GM19467 (cell line): Measurements from ENCODE around the gene TMEM203.

Experiments used
- ATAC-seq: cut with Tn5 transposase; IDR thresholded peaks from one replicate; pipeline ENCODE4 v1.9.1; 2021; ENCODE audit warnings: mild to moderate bottlenecking, moderate library complexity; ENCODE audit not compliant: unreplicated experiment

TMEM203 gene

DNA sequence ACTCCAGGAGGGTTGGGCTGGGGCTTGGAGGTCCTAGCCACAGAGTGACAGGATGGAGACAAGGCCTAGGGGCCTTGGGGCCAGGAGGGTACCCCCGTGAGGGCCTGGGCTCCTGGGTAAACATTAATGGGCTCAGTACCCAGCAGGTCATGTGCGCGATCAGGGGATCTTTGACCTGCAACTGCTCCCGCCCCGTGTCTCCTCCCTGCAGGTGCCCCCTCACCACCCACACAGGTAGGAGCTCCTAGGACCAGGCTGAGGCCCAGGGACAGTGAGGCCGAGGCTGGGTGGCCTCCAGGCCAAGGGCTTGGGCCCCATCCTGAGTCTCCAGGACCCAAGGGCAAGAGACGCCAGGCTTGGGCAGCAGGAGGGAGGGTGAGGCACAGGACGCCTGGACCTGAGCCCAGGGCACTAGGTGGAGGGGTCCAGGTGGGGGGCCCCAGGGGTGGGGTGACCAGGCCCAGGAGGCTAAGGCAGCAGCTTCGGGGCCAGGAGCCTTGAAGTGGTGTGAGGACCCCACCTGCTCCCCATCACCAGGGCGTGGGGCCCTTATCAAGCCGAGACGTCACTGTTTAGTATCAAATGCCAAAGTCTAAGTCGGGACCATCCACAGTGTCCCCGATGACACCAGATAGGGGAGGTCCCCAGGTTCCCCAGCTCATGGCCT is 25.4 kb upstream of the TMEM203 start, which contains the start of gene SLC34A3:
TSS of gene SLC34A3 (plus strand) at position 197 of the 667 bp plus-strand sequence. CDS start 802 bp downstream, outside the sequence.
- no peak for ATAC-seq

DNA sequence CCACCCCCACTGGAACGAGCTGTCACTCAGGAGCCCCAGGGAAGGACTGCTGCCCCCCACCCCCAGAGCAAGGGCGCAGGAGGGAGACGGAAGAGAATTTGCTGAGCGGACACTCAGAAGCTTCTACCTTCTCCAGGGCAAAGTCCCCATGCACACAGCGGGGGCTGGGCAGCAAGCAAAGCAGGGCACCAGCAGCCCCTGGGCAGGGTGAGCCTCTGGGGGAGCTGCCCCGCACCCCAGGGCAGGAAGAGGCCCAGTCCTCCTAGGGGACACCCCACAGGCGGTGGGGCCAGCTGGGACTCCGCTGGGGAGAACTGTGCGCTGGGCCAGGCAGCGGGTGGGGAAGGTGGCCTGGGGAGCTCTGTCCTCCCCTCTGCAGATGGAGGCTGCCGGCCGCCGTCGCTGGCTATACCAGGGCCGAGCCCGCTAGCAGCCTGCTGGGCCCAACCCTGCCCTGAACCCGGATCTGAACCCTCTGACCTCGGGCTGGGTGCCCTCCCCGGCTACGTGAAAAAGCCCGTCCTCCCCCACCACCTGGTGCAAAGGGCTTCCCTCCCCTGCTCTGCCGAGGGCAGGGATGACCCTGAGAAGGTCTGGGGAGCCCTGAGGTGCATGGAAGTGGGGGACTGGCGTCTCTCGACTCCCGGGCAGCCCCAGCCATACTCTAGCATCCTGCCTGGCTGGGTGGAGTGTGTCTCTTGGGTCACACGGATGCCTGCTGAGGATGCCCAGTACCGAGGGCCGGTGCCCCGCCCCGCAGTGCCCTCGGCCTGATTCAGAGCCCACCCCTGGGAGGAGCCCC is 24.7 kb upstream of the TMEM203 start:
- ATAC-seq: no peak

DNA sequence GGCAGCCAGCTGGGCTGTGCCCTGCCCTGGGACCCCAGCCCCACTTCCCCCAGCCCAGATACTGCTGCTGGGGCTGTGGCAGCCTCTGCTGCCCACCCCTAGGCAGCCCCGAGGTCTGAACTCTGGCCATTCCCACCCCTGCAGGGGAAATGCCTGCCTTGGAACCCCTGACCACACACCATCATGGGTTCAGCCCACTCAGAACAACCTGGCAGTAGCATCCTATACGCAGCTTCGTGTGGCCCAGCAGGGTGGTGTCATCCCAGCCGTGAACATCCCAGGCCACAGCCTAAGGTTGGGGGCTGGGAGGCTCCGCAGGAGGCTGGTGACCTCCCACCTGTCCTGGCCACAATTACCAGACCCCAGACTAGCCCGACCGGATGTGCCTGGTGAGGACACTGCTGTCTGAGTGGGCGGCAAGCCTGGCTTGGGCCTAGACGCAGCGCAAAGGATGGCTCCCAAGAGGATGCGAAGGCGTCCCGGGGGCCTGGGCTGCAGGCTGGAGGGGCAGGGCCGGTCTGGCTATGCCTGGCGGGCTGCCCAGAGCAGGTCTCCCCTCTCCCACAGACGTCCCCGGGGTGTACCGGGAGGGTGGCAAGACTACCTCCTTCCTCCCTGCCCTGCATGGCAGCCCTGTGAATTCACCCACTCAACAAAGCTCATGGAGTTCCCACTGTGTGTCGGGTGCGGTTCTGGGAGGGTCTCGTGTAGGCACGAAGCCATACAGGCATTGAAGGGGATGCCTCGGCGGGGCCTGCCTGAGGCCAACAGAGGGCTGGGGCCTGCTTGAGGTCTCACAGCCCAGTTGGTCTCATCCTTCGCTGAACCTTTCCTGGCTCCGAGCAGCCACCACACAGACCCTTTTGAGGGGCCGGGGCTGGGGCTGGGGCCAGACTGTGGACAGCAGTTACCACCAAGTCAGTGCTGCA is 23.8 kb upstream of the TMEM203 start:
- ATAC-seq: no peak

DNA sequence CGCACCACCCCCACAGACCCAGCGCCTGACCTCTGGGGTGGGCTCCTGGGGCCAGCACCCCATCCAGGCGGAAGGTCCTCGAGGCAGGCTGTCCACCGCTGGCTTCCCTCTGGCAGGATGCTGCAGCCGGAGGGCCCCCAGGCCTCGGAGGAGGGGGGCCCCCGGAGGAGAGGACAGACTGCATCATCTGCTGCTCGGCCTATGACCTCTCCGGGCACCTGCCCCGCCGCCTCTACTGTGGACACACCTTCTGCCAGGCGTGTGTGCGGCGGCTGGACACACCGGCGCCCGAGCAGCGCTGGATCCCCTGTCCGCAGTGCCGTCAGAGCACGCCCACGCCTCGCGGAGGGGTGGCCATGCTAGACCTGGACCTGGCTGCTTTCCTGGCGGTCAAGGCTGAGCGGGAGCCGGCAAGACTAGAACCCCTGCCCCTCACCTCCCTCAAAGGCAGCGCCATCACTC is 23.1 kb upstream of the TMEM203 start:
- ATAC-seq: no peak

DNA sequence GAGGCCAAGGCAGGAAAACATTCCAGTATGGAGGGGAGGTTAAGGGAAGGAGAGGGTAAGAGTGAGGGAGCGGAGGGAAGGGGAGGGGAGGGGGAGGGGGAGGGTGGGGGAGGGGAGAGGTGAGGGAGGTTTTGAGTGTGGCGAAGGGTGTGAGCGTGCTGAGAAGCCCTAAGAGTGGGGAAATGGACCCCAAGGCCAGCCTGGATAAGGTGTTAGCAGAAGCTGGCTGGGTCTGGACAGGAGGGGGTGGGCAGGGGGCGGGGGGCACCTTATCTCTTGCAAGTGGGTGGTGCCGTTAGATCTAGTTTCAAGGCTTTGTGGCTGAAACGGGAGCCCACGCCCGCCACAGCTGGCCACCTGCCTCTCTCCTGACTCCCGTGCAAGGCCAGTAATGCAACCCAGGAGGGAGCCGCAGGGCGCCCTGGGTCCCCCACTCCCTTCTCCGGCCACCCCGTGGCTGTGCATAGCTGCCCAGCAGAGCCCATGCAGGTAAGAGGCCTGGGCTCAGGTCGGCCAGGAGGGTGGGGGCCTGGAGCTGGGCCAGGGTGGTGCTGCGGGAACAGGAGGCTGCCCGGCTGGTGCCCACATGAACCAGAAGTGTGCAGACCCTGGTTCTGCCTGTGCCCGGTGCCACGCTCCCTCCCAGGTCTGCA is 22.5 kb upstream of the TMEM203 start:
- ATAC-seq: no peak

DNA sequence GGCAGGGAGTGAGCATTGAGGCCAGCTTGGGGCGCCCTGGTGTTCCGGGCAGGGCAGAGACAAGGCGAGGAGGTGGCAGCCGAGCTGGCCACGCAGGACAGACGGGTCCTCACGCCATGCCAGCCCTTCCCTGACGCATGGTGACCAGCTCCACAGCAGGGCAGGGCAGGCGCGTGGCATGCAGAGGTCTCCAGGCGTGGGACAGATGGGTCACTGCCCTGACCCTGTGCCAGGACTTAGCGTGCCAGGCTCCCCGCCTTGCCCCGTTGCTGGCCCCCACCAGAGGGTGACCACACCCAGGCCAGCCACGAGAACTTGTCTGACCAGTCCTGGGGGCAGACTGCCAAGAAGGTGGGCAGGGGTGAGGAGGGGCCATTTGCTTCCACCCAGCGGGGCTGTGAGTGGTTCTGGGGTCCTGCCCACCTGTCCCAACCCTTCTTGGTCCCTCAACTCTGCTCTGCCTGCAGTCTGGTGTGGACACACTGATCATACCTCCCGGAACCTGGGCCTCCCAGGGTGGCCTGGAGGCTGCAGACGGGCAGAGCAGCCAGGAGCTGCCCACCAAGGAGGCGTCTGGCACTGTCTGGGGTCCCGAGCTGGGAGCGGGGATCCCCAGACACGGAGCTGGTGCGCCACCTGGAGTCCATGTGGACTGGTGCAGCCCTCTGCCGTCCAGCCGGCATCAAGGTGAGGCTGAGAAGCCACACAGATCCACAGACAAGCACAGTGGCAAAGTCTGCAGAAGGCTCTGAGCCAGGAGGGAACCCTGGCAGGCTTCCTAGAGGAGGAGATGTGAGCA is 21.8 kb upstream of the TMEM203 start, which contains the start of gene RNF224:
TSS of gene RNF224 (plus strand) at position 449 of the 799 bp plus-strand sequence. CDS start 834 bp downstream, outside the sequence.
- no peak for ATAC-seq

DNA sequence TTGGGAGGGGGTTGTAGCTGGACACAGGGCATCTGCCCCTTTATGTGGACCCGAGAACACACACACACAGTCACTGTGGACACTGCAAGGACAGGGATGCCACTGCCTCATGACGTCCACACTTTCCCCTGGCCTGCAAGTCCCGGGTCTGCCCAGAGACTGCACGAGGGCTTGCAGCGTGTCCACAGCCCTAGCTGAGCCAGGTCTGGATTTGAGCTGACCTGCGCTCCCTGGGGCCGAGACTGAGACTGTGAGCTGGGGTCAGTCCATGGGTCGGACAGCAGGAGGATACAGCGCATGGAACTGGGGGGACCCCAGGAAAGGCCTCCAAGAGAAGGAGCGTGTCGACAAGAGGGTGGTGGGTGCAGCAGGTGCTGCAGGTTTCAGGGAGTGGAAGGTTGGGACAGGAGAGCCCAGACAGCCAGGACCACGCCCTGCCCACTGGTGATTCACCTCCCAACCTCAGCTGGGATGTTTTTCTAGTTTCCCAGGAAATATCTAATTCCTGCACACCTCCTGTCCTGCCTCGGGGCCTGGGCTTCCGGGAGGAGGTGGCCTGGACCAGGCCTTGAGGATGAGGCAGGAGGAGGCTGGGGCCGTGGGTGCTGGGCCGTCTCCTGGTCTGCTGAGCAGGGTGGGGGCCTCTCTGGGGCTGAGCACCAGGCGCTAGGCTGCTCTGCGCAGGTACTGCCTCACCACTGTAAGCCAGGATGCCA is 21.0 kb upstream of the TMEM203 start:
- ATAC-seq: no peak

DNA sequence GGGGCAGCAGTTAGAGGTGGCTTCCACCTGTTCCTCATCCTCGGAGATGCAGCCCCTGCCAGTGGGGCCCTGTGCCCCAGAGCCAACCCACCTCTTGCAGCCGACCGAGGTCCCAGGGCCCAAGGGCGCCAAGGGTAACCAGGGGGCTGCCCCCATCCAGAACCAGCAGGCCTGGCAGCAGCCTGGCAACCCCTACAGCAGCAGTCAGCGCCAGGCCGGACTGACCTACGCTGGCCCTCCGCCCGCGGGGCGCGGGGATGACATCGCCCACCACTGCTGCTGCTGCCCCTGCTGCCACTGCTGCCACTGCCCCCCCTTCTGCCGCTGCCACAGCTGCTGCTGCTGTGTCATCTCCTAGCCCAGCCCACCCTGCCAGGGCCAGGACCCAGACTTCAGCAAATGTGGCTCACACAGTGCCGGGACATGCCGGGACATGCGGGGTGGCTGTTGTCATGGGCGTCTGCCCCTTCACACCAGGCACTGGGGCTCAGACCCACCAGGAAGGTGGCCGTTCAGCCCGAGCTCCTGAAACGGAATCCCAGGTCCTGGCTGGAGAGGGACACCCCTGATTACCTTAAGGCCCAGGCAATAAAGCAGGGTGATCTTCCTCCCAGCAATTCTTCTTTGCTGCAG is 20.4 kb upstream of the TMEM203 start:
- ATAC-seq: no peak

DNA sequence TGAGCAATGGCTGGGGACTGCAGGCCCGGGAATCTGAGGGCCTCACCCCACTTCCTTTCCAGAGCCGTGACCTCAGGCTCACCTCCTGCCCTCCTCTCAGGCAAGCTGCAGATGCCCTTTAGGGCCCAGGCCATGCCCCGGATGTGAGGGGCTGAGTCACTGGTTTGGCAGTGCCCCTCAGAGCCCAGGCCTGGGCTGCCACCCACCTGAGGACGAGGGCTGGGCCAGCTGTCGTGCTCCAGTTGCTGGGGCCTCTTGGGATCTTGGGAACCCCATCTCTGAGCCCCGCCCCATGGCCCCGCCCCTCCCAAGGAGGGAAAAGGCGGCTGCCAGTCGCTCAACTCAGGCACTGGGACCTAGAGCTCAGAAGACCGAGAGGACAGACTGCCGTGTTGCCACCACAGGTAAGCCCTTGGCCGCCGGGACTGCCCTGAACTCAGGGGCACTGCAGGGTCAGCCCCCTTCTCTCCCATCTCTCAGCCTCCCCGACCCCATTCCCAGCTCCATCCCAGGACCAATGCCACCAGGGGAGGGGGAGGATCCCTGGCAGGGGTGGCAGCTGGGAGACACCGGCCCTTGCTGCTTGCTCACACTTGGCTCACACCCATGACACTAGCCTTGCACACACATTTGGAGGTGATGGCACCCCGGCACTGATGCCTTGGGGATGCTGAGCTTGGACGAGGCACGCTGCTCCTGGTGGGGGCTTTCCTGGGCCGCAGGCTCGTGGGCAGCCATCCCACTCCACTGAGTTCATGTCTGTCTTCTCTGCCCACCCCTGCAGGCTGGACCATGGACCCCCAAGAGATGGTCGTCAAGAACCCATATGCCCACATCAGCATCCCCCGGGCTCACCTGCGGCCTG is 19.6 kb upstream of the TMEM203 start, which contains the start of gene CYSRT1:
TSS of gene CYSRT1 (plus strand) at position 345 of the 865 bp plus-strand sequence. CDS start at position 793, 448 bp downstream.
- no peak for ATAC-seq

DNA sequence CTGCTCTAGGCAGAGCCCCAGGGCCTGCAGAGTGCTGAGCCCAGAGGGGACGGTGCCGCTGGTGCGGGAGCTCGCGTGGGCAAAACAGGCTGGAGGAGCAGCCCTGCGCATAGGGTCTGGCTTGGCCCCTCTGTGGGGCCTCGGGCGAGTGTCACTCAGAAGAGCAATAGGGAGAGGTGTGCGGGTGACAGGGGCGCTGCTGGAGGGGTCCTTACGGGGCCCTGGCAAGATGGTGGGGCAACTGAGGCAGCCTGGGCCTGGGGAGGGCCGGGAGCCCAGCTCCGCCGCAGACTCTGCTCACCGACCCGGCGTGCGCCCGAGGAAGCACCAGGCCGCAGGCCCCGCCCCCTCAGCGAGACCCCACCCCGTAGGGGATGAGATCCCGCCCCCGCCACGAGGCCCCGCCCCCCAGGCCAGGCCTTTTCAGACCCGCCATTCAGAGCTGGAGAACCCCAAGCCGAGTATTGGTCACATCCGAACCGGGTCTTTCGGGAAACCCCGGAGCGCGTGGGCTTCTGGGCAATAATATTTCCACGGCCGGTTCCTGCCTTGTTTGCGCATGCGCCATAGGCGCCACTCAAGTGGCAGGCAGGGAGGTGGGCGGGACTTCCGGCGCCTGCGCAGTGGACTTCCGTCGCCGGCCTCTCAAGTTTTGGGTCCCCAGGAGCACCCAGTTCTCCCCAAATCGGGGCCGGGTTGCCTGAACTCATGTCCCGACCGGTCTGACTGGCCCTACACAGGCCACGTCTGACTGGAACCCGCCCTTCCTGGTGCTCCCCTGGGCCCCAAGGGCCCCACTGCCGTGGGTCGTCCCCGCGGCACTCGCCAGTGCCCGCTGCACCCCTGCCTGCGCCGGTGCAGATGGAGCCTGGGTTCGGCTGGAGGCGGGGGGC is 17.9 kb upstream of the TMEM203 start:
- peak; percentile 74 for ATAC-seq

DNA sequence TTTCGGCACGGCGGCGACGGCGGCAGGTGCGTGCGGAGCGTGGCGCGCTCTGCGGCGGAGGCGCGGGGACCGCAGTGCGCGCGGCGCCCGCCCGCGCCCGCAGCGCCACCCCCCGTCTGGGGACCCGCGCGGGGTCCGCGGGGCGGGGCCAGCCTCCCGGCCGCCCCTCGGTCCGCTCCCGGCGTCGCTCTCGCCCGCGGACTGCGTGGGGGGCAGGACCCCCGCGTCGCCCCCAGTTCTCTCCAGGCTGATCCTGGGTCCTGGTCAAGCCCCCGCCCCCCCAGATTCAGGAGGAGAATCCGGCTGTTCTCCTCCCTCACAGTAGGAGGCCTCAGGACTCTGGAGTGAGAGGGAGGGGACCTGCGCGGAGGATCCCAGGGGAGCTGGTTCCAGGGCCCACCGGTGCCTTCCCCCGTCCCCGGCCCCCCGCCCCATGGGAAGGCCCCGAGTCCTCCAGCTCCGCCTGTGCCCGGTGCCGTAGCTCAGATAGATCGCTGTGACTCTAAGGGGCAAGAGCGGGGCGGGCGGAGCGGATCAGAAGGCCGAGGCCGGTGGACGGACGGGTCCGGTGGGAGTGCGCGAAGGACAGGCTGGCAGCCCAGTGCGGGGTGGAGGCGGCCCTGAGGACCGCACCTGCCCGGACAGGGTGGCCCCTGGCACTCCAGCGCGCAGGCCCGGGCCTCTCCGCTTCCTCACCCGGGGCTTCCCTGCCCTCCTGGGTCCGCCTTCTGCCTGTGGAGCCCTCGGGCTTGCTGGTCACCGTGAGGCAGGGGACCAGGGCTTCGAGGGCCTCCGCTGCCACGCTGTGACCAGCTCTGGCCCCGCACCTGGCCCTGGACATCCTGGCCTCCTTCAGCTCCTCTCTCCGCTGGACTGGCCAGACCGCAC is 17.0 kb upstream of the TMEM203 start, which contains the start of gene RNF208:
TSS of gene RNF208 (minus strand) at position 51 of the 888 bp plus-strand sequence. CDS start 1,028 bp downstream, outside the sequence.
- ATAC-seq: no peak

DNA sequence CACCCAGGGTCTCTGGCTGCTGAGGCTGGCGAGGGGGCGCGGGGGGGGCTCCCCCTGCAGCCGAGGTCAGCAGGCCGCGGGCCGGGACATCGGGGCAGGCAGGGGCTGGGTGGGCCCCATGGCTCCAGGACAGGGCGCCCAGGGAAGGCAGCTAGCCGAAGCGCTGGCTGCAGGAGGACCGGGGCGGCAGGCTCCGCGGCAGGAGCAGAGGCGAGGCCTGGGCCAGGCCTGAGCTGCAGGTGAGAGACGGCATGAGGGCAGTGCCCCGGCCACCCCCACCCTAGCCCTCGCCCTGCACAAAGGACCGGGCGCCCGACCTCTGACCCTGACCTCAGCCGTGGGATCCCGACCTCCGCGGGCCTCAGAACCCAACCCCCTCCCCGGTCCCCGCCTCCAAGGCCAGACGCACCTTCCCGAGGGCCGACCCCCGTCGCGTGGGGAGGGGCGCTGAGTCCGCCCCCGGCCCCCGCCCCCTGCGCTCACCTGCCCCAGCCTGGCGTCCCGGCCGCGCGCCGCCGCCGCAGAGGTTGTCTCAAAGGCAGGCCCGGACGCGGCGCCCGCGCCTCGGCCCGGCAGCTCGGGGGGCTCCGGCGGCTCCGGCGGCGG is 16.2 kb upstream of the TMEM203 start:
- ATAC-seq: no peak

DNA sequence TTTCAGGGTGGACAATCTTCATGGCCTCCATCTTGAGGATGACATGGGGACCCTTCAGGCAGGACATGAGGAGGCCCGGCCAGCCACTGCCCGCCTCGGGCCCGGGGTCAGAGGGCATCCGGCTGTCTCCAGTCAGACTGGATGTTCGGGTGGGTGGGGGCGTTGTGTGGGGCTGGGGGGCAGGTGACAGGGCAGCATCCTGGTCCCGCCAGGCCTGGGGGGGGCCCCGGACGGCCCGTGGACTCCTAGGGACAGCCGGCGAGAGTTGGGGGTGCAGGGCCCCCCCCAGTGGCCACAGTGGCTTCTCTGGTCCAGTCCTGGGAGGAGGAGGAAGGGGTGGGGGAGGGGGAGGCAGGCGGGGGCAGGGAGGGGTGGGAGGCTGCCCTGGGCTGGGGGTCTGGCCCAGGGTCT is 15.7 kb upstream of the TMEM203 start:
- no peak for ATAC-seq

DNA sequence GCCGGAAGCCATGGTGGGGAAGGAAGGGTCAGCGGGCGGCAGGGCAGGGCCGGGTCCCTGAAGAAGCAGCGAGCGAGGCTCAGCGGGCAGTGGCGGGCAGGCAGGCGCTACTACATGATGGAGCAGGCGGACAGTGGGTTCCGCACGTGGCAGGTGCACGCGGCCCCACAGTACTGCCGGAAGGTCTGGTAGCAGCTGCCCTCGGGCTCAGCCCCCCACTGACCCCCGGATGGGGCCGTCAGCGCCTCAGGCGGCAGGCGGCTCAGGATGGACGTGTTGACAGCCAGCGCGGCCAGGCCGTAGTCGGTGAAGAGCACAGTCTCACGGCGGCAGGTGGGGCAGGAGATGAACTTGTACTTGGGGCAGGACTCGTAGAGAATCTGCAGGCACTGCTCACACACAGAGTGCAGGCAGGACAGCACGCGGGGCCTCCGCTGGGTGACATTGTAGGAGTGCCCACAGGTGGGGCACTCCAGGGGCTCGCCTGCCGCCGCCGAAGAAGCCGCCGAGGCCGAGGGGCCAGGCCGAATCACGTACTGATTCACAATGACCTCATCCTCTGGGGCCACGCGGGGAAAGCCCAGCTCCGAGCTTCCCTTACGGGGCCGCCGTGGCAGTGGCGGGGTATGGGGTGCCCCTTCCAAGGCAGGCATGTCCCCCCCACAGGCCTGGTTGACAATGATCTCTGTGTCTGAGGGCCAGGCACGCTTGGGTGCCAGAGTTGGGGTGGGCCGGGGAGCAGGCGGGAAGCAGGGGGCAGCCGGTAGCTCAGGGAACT is 15.1 kb upstream of the TMEM203 start:
- ATAC-seq: no peak
